ENCODE measurements around the gene C10orf88. TPM values are rescaled to one million over a fixed set of nuclear protein-coding genes. Genes with fewer than 3 reads are reported as not detected.

C10orf88 gene
- total and polyA plus RNA-seq, 9 of the 15 experiments (the other 6 are each of a cell fraction or from before 2014, with no cell fraction given) = 2.5 to 9.6 (median 7.5) TPM

- TF ChIP-seq ZFP36 (IDR thresholded peaks at IDR 0.05; ENCODE audit: low read depth, low read length, partially characterized antibody) = no peak
- TF ChIP-seq ZNF639 (CRISPR knock-in tag; conservative IDR thresholded peaks at IDR 0.05 in 1 of 2, IDR thresholded peaks at IDR 0.05 in 1 of 2) = no peak
- peak; percentile 63; the same call in 1 of the 2 replicates for TF ChIP-seq SMARCE1 (IDR thresholded peaks at IDR 0.05)
- TF ChIP-seq PURB (CRISPR knock-in tag; IDR thresholded peaks at IDR 0.05; ENCODE audit: low read depth) = no peak
- TF ChIP-seq BRF1 (IDR thresholded peaks at IDR 0.05; ENCODE audit: borderline replicate concordance, extremely low read depth, insufficient read length) = no peak
- TF ChIP-seq MAFK (IDR thresholded peaks at IDR 0.05; ENCODE audit: low read length) = peak; percentile 56; the same call in 1 of the 2 replicates
- TF ChIP-seq MAFF (IDR thresholded peaks at IDR 0.05; ENCODE audit: low read length) = peak; percentile 44; the same call in 1 of the 2 replicates
- TF ChIP-seq STAG1 (CRISPR knock-in tag; IDR thresholded peaks at IDR 0.05; ENCODE audit: borderline replicate concordance) = no peak
- TF ChIP-seq ID3 (CRISPR knock-in tag; IDR thresholded peaks at IDR 0.05) = no peak
- TF ChIP-seq ID3 (tag; IDR thresholded peaks at IDR 0.05) = 0 out of 2 replicates have a peak, but pooled peaks have one; percentile 2
- TF ChIP-seq ARID1B (IDR thresholded peaks at IDR 0.05) = peak; percentile 92
- TF ChIP-seq ATF3 (IDR thresholded peaks at IDR 0.05) = peak; percentile 64; the same call in 1 of the 2 replicates
- TF ChIP-seq ATF3 (CRISPR knock-in tag; conservative IDR thresholded peaks at IDR 0.05) = no peak
- no peak for TF ChIP-seq TAF9B (IDR thresholded peaks at IDR 0.05; ENCODE audit: partially characterized antibody)
- no peak for TF ChIP-seq NR2C2 (CRISPR knock-in tag; IDR thresholded peaks at IDR 0.05)
- peak; percentile 33; the same call in 1 of the 2 replicates for TF ChIP-seq NR2C2 (tag; IDR thresholded peaks at IDR 0.05)
- TF ChIP-seq SMARCC2 (IDR thresholded peaks at IDR 0.05; ENCODE audit: low read depth) = peak; percentile 58; the same call in 1 of the 2 replicates
- no peak for TF ChIP-seq GTF2F1 (IDR thresholded peaks at IDR 0.05; ENCODE audit: low read depth, low read length)
- TF ChIP-seq LEF1 (IDR thresholded peaks at IDR 0.05) = peak; percentile 87
- peak; percentile 75 for TF ChIP-seq CBFA2T2 (conservative IDR thresholded peaks at IDR 0.05)
- peak; percentile 82 for TF ChIP-seq NFE2 (IDR thresholded peaks at IDR 0.05; ENCODE audit: low read depth)
- TF ChIP-seq PBX2 (CRISPR knock-in tag; IDR thresholded peaks at IDR 0.05; ENCODE audit: low read depth) = no peak
- TF ChIP-seq PBX2 (tag; conservative IDR thresholded peaks at IDR 0.05; ENCODE audit: low read depth) = peak; percentile 55
Measured at GRCh38 chr10:122931088-122931906, 22.7 kb downstream of the C10orf88 start (continued).
